GM18502 (cell line): Measurements from ENCODE around the gene TNFRSF21.
A peak's percentile ranks its signal among the peaks of the same experiment; 100 is the strongest.
"Not testable (repeated sequence)": the region's sequence is repeated elsewhere in the genome, so short reads cannot be mapped to it uniquely, and the experiment has no call there.

Experiments
- ATAC-seq: cut with Tn5 transposase; IDR thresholded peaks from one replicate; pipeline ENCODE4 v1.9.1; 2021; ENCODE audit warnings: mild to moderate bottlenecking; ENCODE audit not compliant: unreplicated experiment, poor library complexity

TNFRSF21 gene

GRCh38 chr6:47328139-47328538 lies 18.4 kb upstream of the TNFRSF21 start:
- not testable (repeated sequence) for ATAC-seq

- ATAC-seq: no peak
Measured at GRCh38 chr6:47323887-47324286, 14.2 kb upstream of the TNFRSF21 start.

GRCh38 chr6:47323321-47323720 lies 13.6 kb upstream of the TNFRSF21 start:
- no peak for ATAC-seq

GRCh38 chr6:47321577-47321976 lies 11.9 kb upstream of the TNFRSF21 start:
- ATAC-seq: no peak

- no peak for ATAC-seq
Measured at GRCh38 chr6:47319867-47320266, 10.2 kb upstream of the TNFRSF21 start.

GRCh38 chr6:47319382-47319781 lies 9.7 kb upstream of the TNFRSF21 start:
- no peak for ATAC-seq

- ATAC-seq: no peak
Measured at GRCh38 chr6:47318236-47318989, 8.7 kb upstream of the TNFRSF21 start.

GRCh38 chr6:47315181-47315580 lies 5.5 kb upstream of the TNFRSF21 start:
- not testable (repeated sequence) for ATAC-seq

GRCh38 chr6:47310131-47310480 lies 401 bp upstream of the TNFRSF21 start:
- peak; percentile 7 for ATAC-seq

- peak; percentile 19 for ATAC-seq
Measured at GRCh38 chr6:47308552-47309290, 984 bp downstream of the TNFRSF21 start.

- ATAC-seq: no peak
Measured at GRCh38 chr6:47308198-47308517, 1.5 kb downstream of the TNFRSF21 start.

- no peak for ATAC-seq
Measured at GRCh38 chr6:47307362-47308197, 2.1 kb downstream of the TNFRSF21 start.

- no peak for ATAC-seq
Measured at GRCh38 chr6:47306887-47307286, 2.8 kb downstream of the TNFRSF21 start.

- no peak for ATAC-seq
Measured at GRCh38 chr6:47303861-47304260, 5.8 kb downstream of the TNFRSF21 start.

GRCh38 chr6:47303342-47303741 lies 6.4 kb downstream of the TNFRSF21 start:
- ATAC-seq: no peak

GRCh38 chr6:47302043-47302442 lies 7.7 kb downstream of the TNFRSF21 start:
- ATAC-seq: peak; percentile 70

GRCh38 chr6:47301441-47301840 lies 8.3 kb downstream of the TNFRSF21 start:
- ATAC-seq: no peak

GRCh38 chr6:47300417-47300816 lies 9.3 kb downstream of the TNFRSF21 start:
- no peak for ATAC-seq

GRCh38 chr6:47299965-47300364 lies 9.7 kb downstream of the TNFRSF21 start:
- ATAC-seq: no peak

GRCh38 chr6:47298475-47298874 lies 11.2 kb downstream of the TNFRSF21 start:
- no peak for ATAC-seq

GRCh38 chr6:47294990-47295389 lies 14.7 kb downstream of the TNFRSF21 start:
- no peak for ATAC-seq
